Type B pancreatic cell (in vitro differentiated cells): ENCODE results near the gene ZCCHC24. TPM values are rescaled to one million over a fixed set of nuclear protein-coding genes. Genes with fewer than 3 reads are reported as not detected.

Experiments
- DNase-seq: peaks from one replicate; pipeline ENCODE4 v3.0.0; 2021; ENCODE audit warnings: mixed read lengths; ENCODE audit not compliant: unreplicated experiment; ENCODE audit errors: extremely low spot score
- H3K27ac Mint-ChIP-seq: 2 replicates; pipeline ENCODE4 v1.8.0; 2021; ENCODE audit warnings: mild to moderate bottlenecking, mixed read lengths
- H3K27me3 Mint-ChIP-seq: 2 replicates; pipeline ENCODE4 v1.8.0; 2021; ENCODE audit warnings: mixed read lengths
- H3K36me3 Mint-ChIP-seq: 2 replicates; pipeline ENCODE4 v1.8.0; 2021; ENCODE audit warnings: mixed read lengths
- H3K4me1 Mint-ChIP-seq: one replicate; pipeline ENCODE4 v1.8.0; 2021; ENCODE audit warnings: mixed read lengths; ENCODE audit not compliant: unreplicated experiment
- H3K4me3 Mint-ChIP-seq: 2 replicates; pipeline ENCODE4 v1.8.0; 2021; ENCODE audit warnings: mild to moderate bottlenecking, mixed read lengths
- H3K9me3 Mint-ChIP-seq: 2 replicates; pipeline ENCODE4 v1.8.0; 2021; ENCODE audit warnings: mixed read lengths
- total RNA-seq: library from RNA; stranded (reverse); gene quantifications from 2 replicates; pipeline ENCODE4 v1.2.1, GENCODE V29; 2021; ENCODE audit warnings: low replicate concordance
- TF ChIP-seq, protein P1 (sequence below): fragments of 200-600 bp; sonication (generic); conservative IDR thresholded peaks from 2 replicates; pipeline ENCODE4 v1.5.0; 2021; ENCODE audit warnings: antibody characterized with exemption, mild to moderate bottlenecking

The ZCCHC24 gene
- total RNA-seq, 1 donor from 2014 or later = 29.1 TPM

DNA sequence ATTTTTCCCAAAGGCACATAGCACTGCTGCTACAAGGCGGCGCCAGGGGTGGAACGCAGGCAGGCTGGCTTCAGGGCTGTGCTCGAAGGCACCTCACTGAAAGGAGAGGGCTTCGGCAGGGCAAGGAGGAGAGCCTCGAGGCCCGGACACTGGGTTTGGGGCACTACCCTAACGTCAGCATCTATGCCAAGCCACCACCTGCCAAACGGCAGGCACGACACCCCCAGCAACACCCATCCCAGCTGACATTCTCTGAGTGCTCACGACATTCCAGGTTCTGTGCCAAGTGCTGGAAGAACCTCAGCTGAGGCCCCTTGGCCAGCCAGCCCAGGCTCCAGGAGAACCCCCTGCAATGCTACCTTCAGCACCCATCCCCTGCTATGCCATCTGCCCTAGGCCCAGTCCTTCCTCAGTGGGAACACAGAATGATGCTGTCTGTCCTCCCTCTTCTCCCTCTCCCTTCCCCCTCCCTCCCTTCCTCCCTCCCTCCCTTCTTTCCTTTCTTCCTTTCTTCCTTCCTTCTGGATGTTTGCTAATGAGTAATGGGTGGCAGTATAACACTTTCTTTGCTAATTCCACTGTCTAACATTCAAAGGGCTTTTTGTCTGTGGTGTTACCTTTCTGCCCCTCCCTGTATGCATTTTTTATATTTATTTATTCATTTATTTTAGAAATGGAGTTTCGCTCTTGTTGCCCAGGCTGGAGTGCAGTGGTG lies 24.3 kb downstream of the ZCCHC24 start:
- H3K27ac Mint-ChIP-seq = no peak overlapping the region
- TF ChIP-seq, protein P1, sequence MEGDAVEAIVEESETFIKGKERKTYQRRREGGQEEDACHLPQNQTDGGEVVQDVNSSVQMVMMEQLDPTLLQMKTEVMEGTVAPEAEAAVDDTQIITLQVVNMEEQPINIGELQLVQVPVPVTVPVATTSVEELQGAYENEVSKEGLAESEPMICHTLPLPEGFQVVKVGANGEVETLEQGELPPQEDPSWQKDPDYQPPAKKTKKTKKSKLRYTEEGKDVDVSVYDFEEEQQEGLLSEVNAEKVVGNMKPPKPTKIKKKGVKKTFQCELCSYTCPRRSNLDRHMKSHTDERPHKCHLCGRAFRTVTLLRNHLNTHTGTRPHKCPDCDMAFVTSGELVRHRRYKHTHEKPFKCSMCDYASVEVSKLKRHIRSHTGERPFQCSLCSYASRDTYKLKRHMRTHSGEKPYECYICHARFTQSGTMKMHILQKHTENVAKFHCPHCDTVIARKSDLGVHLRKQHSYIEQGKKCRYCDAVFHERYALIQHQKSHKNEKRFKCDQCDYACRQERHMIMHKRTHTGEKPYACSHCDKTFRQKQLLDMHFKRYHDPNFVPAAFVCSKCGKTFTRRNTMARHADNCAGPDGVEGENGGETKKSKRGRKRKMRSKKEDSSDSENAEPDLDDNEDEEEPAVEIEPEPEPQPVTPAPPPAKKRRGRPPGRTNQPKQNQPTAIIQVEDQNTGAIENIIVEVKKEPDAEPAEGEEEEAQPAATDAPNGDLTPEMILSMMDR = no peak
- H3K4me1 Mint-ChIP-seq = peaks cover 38% of the 10 kb centered on the region

DNA sequence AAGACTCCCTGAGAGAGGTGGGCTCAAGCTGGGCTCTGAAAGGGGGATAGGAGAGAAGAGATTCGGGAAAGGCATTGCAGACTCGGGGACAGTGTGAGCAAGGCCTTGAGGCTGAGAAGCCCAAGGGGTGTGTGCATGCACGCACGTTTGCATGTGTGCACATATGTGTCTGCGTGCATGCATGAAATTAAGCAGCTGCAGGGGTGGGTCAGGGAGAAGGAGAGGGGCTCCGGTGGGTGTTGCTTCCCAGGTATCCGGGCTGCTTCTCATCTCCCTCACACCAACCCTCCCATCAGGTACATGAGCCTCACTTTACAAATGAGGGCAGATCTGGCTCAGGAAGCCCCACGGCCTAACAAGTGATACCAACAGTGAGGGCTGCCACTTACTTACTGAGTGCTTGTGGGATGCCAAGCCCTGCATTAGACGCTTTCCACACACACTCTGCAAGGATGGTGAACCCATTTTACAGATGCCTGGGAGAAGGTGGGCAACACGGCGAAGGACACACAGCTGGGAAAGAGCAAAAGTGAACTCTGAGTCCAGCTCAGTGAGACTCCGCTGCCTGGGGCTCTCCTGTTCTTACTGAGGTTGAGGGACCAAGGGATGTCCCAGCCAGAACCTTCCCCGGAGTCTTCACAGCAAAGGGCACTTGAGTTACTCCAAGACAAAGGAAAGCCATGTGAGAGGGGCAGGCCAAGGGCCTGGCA lies 26.4 kb downstream of the ZCCHC24 start:
- no peaks in the 10 kb centered on the region for H3K9me3 Mint-ChIP-seq
- no peaks in the 10 kb centered on the region for H3K36me3 Mint-ChIP-seq
- TF ChIP-seq, protein P1 = no peak
- H3K27ac Mint-ChIP-seq = no peak overlapping the region
- H3K4me3 Mint-ChIP-seq = no peak overlapping the region
- DNase-seq = no peak
- H3K27me3 Mint-ChIP-seq = no peaks in the 10 kb centered on the region
- peaks cover 29% of the 10 kb centered on the region for H3K4me1 Mint-ChIP-seq

More for the DNA sequence above, 24.3 kb downstream of the ZCCHC24 start:
- Mint-ChIP-seq H3K36me3 (peaks cover 6% of the 10 kb centered on the region), H3K4me3 (no peak overlapping the region), H3K27me3 (no peaks in the 10 kb centered on the region), H3K9me3 (no peaks in the 10 kb centered on the region)
- no peak for DNase-seq

DNA sequence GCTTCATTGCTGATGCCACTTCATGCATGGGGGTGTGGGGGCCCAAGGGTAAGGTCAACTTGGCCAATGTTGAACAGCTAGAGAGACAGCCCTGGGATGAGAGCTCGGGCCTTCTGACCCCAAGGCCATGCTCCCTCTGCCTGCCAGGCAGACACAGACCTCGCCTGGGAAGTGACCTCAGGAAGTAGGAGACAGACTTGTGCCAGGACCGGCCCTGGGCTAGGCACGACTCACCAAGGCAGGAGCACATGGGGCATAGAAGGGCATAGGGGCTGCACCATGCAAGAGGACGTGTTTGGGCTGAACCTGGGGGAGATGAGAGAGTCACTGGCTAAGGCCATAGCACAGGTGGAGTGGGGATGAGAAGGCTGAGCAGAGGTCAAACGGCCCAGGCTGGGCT lies 27.1 kb downstream of the ZCCHC24 start:
- Mint-ChIP-seq H3K27ac (no peak overlapping the region), H3K4me3 (no peak overlapping the region), H3K36me3 (peaks cover 4% of the 10 kb centered on the region), H3K27me3 (no peaks in the 10 kb centered on the region), H3K9me3 (no peaks in the 10 kb centered on the region), H3K4me1 (peaks cover 27% of the 10 kb centered on the region)
- TF ChIP-seq, protein P1 = no peak
- DNase-seq = no peak

DNA sequence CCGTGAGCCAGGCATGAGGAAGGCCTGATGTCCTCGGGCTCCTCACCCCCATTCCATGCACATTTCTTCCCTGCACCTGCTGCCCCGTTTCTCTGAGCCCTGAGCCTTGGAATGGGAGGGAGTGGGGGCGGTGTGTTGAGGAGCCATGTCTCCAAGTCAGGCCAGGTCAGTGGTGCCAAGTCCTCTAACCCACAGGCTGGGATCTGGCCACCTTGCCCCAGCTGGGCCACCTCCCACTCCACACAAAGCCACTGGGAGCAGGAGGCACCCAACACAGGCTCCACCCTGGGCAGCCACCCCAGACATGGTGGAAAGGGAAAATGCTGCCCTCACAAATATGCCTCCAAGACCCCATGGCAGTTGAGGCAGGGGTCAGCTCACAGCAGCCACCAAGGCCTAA lies 27.7 kb downstream of the ZCCHC24 start:
- TF ChIP-seq, protein P1 = no peak
- Mint-ChIP-seq H3K4me3 (no peak overlapping the region), H3K4me1 (peaks cover 24% of the 10 kb centered on the region), H3K27ac (no peak overlapping the region), H3K36me3 (peaks cover 4% of the 10 kb centered on the region), H3K27me3 (no peaks in the 10 kb centered on the region), H3K9me3 (no peaks in the 10 kb centered on the region)
- no peak for DNase-seq

DNA sequence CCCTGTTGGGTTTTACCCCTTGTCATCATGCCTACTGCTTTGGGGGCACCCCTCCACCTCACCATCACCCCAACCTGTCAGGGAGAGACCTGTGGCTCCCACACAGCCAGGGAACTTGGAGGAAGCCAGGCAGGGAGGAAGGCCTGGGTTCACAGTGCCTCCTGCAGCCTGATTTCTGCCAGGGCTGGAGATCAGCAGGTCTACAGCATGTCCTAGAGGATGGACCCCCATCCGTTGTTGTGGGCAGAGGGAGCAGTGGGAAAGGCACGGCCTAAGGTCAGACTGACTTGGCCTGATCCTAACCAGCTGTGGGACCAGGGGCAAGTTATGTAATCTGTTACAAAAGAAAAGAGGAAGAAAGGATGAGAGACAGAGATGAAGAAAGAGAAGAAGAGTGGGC lies 28.2 kb downstream of the ZCCHC24 start:
- H3K36me3 Mint-ChIP-seq = peaks cover 4% of the 10 kb centered on the region

More for the DNA sequence above, 28.2 kb downstream of the ZCCHC24 start:
- no peaks in the 10 kb centered on the region for H3K27me3 Mint-ChIP-seq
- no peak overlapping the region for H3K27ac Mint-ChIP-seq
- no peaks in the 10 kb centered on the region for H3K9me3 Mint-ChIP-seq
- H3K4me1 Mint-ChIP-seq = peaks cover 20% of the 10 kb centered on the region
- no peak for DNase-seq
- no peak overlapping the region for H3K4me3 Mint-ChIP-seq
- TF ChIP-seq, protein P1 = no peak
